ENCODE data around the gene PARD3. TPM values are rescaled to one million over a fixed set of nuclear protein-coding genes. Genes with fewer than 3 reads are reported as not detected.
"Not testable (repeated sequence)": the region's sequence is repeated elsewhere in the genome, so short reads cannot be mapped to it uniquely, and the experiment has no call there.

PARD3 gene
- 64.5 TPM for total RNA-seq

DNA sequence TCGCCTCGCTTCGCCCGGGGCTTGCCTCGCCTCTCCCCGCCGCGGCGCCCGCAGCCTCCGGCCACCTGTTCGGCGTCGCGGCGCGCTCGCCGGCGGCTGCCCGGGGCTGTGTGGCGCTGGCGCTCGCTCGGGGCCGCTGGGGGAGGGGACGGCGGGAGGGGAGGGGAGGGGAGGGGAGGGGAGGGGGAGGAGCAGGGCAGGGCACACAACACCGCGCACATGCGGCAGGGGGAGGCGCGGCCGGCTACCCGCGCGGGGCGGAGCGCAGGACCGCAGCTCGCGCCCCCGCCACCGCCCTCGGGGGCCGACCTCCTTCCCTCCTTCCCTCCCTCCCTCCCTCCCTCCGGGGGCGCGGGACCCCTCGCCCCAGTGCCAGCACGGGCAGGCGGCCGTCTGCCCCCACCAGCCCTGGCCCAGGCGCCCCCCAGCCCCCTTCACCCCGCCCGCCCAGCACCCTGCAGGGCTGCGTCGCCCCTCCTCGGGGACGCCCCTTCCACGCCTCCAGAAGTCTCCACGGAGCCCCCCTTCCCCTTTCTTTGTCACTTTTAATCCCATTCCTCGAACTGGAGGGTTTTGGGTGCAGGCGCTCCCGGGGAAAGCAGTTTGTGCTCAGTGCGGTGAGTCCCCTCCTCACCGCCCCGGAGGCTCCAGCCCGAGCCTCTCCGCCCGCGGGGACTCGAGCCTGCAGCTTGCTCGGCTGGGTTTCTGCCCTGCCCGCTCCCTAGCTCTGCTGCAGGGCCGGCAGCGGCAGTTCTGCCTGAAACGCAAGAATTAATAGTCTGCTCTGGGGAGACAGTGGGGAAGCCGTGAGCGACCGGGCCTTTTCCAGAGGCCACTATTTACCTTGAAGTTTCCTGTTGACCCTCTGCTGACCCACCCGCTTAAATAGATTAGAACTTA is at the start of gene PARD3:
PARD3 (minus strand) TSS at position 112 of the 900 bp plus-strand sequence. CDS start 301 bp downstream, outside the sequence.
- ATAC-seq = peak; percentile 83

GRCh38 chr10:34864149-34865067 is 49.3 kb upstream of the PARD3 start:
- ATAC-seq = no peak

- no peak for ATAC-seq
These were observed 47.8 kb upstream of the PARD3 start for GRCh38 chr10:34862892-34863291.

DNA sequence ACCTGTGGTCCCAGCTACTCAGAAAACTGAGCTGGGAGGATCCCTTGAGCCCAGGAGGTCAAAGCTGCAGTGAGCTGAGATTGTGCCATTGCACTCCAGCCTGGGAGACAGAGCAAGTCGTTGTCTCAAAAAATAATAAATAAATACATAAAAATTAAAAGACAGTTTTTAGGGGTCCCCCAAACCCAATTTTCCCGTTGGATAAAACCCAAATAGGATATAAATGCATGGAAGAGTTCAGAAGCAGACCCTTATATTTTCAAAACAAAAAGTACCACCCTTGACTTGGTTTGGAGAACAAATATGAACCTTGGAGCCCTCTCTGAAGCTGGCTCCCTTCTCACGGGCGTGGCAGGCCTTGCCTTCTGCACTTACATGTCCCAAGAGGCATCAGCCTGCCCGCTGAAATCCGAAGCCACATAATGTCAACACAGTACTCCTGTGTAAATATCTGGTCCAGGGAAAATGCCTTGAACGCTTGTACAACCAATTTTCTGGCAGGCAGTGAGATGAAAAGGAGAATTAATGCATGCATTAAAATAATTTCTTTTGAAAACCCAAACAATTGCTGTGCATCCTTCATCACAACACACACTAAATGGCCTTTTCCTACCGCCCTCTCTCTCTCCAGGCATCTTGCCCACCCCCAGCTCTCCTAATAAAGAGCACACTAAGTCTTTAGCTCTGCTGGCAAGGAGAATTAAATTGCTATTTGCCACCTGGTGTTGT is 46.4 kb upstream of the PARD3 start:
- ATAC-seq = peak; percentile 68

- ATAC-seq = peak; percentile 64
These were observed 44.1 kb upstream of the PARD3 start for GRCh38 chr10:34859170-34859569.

GRCh38 chr10:34858003-34858402 is 42.9 kb upstream of the PARD3 start:
- no peak for ATAC-seq

DNA sequence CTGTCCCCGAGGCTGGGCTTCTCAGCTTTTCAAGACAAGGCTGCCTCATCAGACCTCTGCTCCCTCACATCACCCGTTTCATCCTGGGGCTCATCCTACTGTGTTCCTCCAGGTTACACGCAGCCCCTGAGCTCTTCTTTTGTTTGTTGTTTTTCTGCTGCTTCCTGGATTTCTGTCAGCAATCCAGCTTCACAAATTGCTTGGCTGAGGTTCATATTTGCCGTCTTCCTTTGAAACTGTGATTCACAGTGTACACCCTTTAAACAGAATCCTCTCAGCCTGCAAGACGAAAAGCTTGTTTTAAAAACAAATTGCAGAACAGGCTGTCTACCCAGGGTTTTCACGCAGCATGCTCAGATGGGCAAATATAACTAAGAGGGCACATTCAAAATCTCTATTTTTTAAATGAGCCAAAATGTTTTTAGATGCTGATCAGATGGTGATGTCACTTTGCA is 39.1 kb upstream of the PARD3 start:
- peak; percentile 58 for ATAC-seq

DNA sequence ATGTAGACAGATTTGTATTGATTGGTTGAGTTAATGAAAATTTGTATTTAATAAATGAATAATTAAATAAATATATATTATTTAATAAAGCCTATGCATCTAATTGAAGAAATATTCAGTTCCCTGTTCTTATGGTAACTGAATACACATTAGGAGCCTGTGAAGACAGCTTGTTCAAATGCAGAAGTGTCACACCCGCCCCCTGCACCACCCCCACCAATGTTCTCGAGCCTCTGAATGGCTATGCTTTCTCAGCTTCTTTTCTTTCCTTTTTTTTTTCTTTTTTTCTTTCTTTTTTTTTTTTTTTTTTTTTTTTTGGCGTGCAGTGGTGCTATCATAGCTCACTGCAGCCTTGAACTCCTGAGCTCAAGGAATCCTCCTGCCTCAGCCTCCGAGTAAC is 38.3 kb upstream of the PARD3 start:
- ATAC-seq = no peak

DNA sequence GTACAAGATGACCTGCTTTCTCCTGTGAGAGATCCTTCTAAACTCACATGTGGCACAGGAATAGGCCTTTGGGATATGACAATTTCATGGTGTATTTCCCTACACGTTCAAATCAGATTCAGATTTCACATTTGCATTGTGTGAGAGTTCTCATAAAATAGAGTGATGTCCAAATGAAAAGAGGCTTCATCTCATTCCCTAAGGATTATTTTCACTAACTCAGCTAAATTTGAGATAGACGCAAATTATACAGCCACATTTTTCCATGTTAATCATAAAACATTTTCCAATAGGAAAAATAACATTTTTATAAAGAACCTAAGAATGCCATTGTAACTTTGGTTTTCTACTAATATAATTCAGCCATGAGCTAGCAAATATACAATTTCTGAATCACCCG is 35.5 kb upstream of the PARD3 start:
- no peak for ATAC-seq

- ATAC-seq = no peak
These were observed 34.9 kb upstream of the PARD3 start for GRCh38 chr10:34850036-34850435.

GRCh38 chr10:34845070-34845469 is 30.0 kb upstream of the PARD3 start:
- ATAC-seq = no peak

GRCh38 chr10:34844448-34844847 is 29.4 kb upstream of the PARD3 start:
- no peak for ATAC-seq

DNA sequence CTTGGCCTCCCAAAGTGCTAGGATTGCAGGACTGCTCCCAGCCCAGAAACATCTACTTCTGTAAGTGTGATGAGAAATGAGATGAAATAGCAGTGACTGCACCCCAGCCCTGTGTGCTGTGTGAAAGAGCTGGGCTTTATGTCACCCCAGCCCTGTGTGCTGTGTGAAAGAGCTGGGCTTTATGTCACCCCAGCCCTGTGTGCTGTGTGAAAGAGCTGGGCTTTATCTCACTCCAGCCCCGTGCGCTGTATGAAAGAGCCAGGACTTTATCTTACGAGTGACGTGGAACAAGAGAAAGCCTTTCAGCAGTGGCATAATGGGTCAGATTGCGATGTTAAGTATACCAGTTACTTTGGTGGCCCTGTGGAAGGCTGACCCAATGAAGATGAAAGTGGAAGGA is 28.4 kb upstream of the PARD3 start:
- ATAC-seq = not testable (repeated sequence)

DNA sequence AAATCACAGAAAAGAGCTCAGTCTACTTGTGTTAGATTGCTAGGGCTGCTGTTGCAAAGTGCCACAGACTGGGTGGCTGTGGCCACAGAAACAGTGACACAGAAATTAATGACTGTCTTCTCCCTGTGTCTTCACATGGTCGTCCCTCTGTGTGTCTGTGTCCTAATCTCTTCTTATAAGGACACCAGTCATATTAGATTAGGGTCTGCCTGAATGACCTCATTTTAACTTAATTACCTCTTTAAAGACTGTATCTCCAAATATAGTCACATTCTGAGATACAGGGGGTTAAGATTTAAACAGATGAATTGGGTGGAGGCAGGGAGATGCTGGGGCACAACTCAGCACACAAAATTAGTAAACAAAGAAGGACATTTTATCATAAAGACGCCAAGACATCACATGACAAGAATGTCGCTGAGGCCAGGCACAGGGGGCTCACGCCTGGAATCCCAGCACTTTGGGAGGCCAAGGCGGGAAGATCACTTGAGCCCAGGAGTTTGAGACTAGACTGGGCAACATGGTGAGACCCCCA is 23.3 kb upstream of the PARD3 start:
- no peak for ATAC-seq

- ATAC-seq = no peak
These were observed 20.9 kb upstream of the PARD3 start for GRCh38 chr10:34835908-34836508.

- no peak for ATAC-seq
These were observed 19.2 kb upstream of the PARD3 start for GRCh38 chr10:34834274-34834673.

GRCh38 chr10:34830217-34830822 is 15.2 kb upstream of the PARD3 start:
- ATAC-seq = no peak

GRCh38 chr10:34826857-34827766 is 12.0 kb upstream of the PARD3 start:
- no peak for ATAC-seq

GRCh38 chr10:34826221-34826620 is 11.1 kb upstream of the PARD3 start:
- ATAC-seq = peak; percentile 11

GRCh38 chr10:34825414-34825813 is 10.3 kb upstream of the PARD3 start:
- no peak for ATAC-seq
